ENCODE data around the gene GAK. TPM values are rescaled to one million over a fixed set of nuclear protein-coding genes. Genes with fewer than 3 reads are reported as not detected.

GAK gene
- total and polyA plus RNA-seq, 2 experiments from 2014 or later, result 59.8 to 144 TPM

DNA sequence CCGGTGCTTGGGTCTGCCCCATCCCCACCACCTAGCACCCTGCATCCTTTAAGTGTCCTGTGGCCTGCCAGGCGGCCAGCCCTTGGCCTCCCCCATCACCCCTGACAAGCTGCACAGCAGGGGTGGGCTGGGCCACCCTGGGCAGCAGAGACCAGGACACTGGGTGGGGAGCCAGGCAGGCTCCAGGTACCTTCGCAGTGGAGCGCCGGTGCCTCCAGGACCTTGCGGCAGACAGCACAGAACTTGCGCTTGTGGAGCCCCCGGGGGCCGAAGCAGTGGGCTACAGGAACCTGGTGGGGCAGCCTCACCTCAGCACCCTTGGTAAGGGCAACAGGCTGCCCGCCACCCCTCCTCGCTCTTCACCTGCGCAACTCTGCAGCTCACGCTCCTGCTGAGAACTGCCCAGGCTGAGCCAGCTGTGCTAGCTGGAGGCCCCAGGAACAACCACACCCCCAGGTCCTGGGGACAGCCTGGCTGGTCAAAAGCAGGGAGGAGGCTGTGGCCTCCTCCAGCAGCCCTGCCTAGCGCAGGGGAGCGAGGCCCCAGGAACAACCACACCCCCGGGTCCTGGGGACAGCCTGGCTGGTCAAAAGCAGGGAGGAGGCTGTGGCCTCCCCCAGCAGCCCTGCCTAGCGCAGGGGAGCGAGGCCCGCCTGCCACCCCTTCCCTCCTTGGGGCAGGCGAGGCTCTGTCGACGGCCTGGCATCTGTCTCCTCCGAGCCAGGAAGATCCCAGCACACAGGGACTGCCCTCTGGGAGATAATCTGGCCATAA lies 36.7 kb upstream of the GAK start:
- TF ChIP-seq CTCF (IDR thresholded peaks at IDR 0.05; ENCODE audit: low read depth, low read length), result no peak
- no peak for DNase-seq (ENCODE audit: low read depth in 1 of 2, low spot score in 1 of 2)

GRCh38 chr4:968221-968620 lies 36.1 kb upstream of the GAK start:
- H3K9me3 ChIP-seq (ENCODE audit: low read depth), result no peaks in the 10 kb centered on the region
- no peak for TF ChIP-seq CTCF (IDR thresholded peaks at IDR 0.05; ENCODE audit: low read depth, low read length)
- DNase-seq (ENCODE audit: low read depth in 1 of 2, low spot score in 1 of 2), result no peak
- H3K4me1 ChIP-seq (ENCODE audit: low read depth), result no peaks in the 10 kb centered on the region
- no peak overlapping the region for H3K4me3 ChIP-seq
- H3K36me3 ChIP-seq, result no peaks in the 10 kb centered on the region
- H3K27ac ChIP-seq, result no peak overlapping the region
- peaks cover 47% of the 10 kb centered on the region for H3K27me3 ChIP-seq

More for the DNA sequence above, 36.7 kb upstream of the GAK start:
- Histone ChIP-seq H3K4me1 (ENCODE audit: low read depth) (no peaks in the 10 kb centered on the region), H3K9me3 (ENCODE audit: low read depth) (no peaks in the 10 kb centered on the region), H3K27ac (no peak overlapping the region), H3K4me3 (no peak overlapping the region), H3K27me3 (peaks cover 47% of the 10 kb centered on the region), H3K36me3 (no peaks in the 10 kb centered on the region)

DNA sequence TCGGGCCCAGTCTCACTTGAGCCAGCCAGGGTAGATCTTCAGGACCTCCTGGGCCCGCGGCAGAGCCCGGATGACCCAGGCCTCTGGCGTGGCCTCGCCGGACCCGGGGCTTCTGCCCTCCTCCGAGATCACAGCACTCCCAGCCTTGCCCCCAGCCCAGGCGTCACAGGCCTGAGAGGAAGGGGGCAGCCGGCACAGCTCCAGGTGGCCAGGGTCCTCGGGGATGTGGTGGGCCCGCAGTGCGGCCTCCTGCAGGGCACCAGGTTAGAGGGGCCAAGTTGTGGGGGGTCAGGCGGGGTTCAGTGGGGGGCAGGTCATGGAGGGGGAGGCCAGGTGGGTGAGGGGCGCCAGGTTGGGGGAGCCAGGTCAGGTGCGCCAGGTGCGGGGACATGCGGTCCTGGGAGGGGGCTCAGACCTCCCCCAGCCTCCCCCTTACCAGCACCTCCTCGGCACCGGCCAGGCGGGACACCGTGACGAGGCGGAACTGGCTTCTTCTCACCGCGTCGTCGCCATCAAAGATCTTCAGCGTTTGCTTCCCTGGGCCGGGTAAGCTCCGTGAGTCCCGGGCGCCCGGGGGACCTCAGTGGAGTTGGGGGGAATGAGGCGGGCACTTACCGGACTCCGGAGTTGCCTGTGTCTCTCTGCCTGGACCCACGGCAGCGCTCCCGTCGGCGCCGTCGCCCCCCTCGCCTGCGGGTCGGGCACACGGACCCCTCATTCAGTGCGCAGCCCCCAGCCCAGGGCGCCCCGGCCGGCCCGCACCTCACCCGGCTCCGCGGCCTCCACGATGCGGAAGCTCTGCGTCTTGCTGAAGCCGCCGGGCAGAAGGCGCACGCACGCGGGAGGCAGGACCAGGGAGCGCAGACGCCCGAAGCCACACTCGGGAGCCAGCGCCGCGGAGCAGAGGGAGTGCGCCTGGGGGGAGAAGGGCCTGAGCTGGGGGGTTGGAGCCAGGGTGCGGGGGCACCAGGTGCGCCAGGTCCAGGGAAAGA lies 35.3 kb upstream of the GAK start:
- Histone ChIP-seq H3K9me3 (ENCODE audit: low read depth) (no peaks in the 10 kb centered on the region), H3K36me3 (no peaks in the 10 kb centered on the region), H3K27me3 (peaks cover 47% of the 10 kb centered on the region), H3K27ac (no peak overlapping the region), H3K4me3 (no peak overlapping the region), H3K4me1 (ENCODE audit: low read depth) (no peaks in the 10 kb centered on the region)
- DNase-seq (ENCODE audit: low read depth in 1 of 2, low spot score in 1 of 2), result peak; percentile 34 to 38
- TF ChIP-seq CTCF (IDR thresholded peaks at IDR 0.05; ENCODE audit: low read depth, low read length), result no peak

- Histone ChIP-seq H3K4me1 (ENCODE audit: low read depth) (no peaks in the 10 kb centered on the region), H3K27me3 (peaks cover 39% of the 10 kb centered on the region), H3K9me3 (ENCODE audit: low read depth) (no peaks in the 10 kb centered on the region), H3K4me3 (no peak overlapping the region), H3K27ac (no peak overlapping the region), H3K36me3 (no peaks in the 10 kb centered on the region)
- no peak for TF ChIP-seq CTCF (IDR thresholded peaks at IDR 0.05; ENCODE audit: low read depth, low read length)
- no peak for DNase-seq (ENCODE audit: low read depth in 1 of 2, low spot score in 1 of 2)
Measured at GRCh38 chr4:966266-967112, 34.4 kb upstream of the GAK start.

DNA sequence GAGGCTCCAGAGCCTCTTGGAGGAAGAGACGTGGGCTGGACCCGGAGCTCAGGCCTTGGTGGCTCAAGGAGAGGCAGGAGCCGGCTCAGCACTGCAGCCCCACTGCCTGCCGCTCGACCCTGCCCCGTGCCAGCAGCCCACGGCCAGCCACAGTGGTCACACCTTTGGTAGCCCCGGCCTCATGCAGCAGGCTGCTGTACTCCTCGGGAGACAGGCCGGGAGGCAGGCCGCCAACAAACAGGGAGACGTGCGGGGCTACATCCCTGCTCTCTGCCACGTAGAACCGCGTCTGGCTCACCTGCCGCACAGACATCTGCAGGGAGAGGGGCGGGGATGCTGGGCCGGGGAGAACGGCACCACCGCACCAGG lies 33.6 kb upstream of the GAK start:
- Histone ChIP-seq H3K4me1 (ENCODE audit: low read depth) (no peaks in the 10 kb centered on the region), H3K27me3 (peaks cover 32% of the 10 kb centered on the region), H3K9me3 (ENCODE audit: low read depth) (no peaks in the 10 kb centered on the region), H3K36me3 (no peaks in the 10 kb centered on the region), H3K4me3 (no peak overlapping the region), H3K27ac (no peak overlapping the region)
- no peak for DNase-seq (ENCODE audit: low read depth in 1 of 2, low spot score in 1 of 2)
- TF ChIP-seq CTCF (IDR thresholded peaks at IDR 0.05; ENCODE audit: low read depth, low read length), result no peak

All from cardiac muscle cell (in vitro differentiated cells and primary cell).